D721Med (cell line): ENCODE results near the gene ZCCHC9.
"Not testable (repeated sequence)": the region's sequence is repeated elsewhere in the genome, so short reads cannot be mapped to it uniquely, and the experiment has no call there.

Experiments used
- DNase-seq: peaks from one replicate; pipeline ENCODE4 v3.0.0; 2011; ENCODE audit warnings: low spot score; ENCODE audit not compliant: insufficient read length
- FAIRE-seq: peaks from 2 replicates; lab custom pipeline; 2011; peaks lifted over from hg19 to GRCh38; lab: Jason Lieb, UNC
- CTCF ChIP-seq: IDR thresholded peaks from 2 replicates; pipeline ENCODE4 v1.5.1; 2012; ENCODE audit warnings: mild to moderate bottlenecking, control low read depth; ENCODE audit not compliant: insufficient read depth; ENCODE audit errors: missing control alignments

The ZCCHC9 gene

GRCh38 chr5:81265101-81265500 is 36.3 kb upstream of the ZCCHC9 start:
- DNase-seq (no peak), FAIRE-seq (no peak)
- no peak for TF ChIP-seq CTCF

GRCh38 chr5:81268521-81269196 is 32.7 kb upstream of the ZCCHC9 start:
- no peak for TF ChIP-seq CTCF
- FAIRE-seq (no peak), DNase-seq (no peak)

- DNase-seq (no peak), FAIRE-seq (no peak)
Observed at GRCh38 chr5:81269751-81270393, 31.5 kb upstream of the ZCCHC9 start.

GRCh38 chr5:81270394-81271027 is 30.9 kb upstream of the ZCCHC9 start:
- not testable (repeated sequence) for DNase-seq, FAIRE-seq

More at GRCh38 chr5:81269751-81270393, 31.5 kb upstream of the ZCCHC9 start:
- no peak for TF ChIP-seq CTCF

- DNase-seq (no peak), FAIRE-seq (no peak)
- TF ChIP-seq CTCF: no peak
Observed at GRCh38 chr5:81283976-81284375, 17.4 kb upstream of the ZCCHC9 start.

- DNase-seq (no peak), FAIRE-seq (no peak)
- TF ChIP-seq CTCF: no peak
Observed at GRCh38 chr5:81286059-81286617, 15.2 kb upstream of the ZCCHC9 start.

GRCh38 chr5:81288021-81288433 is 13.4 kb upstream of the ZCCHC9 start:
- no peak for TF ChIP-seq CTCF
- DNase-seq (no peak), FAIRE-seq (no peak)
